DMS114 treated with DMSO at 0.1 percent for 48 hours (cell line): Measurements from ENCODE around the gene USF2.
"Not testable (repeated sequence)": the region's sequence is repeated elsewhere in the genome, so short reads cannot be mapped to it uniquely, and the experiment has no call there.

Experiments
- DNase-seq: peaks from one replicate; lab custom pipeline; 2025; ENCODE audit not compliant: unreplicated experiment; lab: John Stamatoyannopoulos, UW

Gene USF2

DNA sequence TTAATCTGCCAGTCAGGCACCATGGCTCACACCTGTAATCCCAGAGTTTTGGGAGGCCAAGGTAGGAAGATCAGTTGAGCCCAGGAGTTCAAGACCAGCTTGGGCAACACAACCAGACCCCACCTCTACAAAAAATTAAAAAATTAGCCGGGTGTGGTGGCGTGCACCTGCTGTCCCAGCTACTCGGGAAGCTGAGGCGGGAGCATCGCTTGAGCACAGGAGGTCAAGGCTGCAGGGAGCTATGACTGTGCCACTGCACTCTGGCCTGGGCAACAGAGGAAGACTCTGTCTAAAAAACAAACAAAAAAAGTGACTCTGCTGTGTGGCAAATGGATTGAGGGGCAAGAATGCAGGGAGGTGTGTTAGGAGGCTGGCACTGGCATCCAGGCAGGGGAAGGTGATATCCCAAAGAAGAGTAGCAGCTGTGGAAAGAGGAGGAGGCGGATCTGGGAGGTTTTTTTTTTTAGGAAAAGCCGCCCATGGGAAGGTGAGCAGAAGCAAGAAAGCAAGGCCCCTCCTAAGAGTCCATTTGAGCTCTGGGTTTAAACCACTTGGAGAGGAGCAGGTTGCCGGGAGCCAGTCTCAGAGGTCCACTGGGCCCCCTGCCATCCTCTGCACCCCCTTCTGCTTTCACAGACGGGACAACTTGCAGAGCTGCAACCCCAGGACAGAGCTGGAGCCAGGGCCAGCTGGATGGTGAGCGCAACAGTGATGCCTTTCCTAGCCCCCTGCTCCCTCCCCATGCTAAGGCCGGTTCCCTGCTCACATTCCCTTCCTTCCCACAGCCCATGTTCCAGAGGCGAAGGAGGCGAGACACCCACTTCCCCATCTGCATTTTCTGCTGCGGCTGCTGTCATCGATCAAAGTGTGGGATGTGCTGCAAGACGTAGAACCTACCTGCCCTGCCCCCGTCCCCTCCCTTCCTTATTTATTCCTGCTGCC, 15.7 kb downstream of the USF2 start:
- no peak for DNase-seq

DNA sequence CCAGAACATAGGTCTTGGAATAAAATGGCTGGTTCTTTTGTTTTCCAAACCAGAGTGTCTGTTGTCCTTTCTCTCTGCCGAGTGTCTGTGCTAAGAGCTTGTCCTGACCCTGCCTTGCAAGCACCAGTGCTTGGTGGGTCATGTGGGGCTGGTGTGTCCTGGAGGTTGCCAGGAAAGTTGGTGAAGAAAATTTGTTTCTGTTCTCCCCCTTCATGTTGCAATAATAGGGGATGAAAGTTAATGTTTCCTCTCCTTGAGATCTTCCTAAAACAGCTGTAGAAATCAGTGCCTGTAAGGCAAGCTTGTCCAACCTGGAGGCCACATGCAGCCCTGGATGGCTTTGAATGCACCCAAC, 16.3 kb downstream of the USF2 start:
- DNase-seq, result no peak

DNA sequence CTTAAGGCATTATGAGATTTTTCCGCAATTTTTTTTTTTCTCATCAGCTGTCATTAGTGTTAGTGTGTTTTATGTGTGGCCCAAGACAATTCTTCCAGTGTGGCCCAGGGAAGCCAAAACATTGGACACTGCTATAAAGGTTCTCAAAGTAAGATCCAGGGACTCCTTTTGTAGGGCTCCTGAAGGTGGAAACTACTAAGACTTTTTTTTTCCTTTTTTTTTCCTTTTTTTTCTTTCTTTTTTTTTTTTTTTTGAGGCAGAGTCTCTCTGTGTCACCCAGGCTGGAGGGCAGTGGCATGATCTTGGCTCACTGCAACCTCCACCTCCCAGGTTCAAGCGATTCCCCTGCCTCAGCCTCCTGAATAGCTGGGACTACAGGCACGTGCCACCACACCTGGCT, 16.7 kb downstream of the USF2 start:
- not testable (repeated sequence) for DNase-seq

DNA sequence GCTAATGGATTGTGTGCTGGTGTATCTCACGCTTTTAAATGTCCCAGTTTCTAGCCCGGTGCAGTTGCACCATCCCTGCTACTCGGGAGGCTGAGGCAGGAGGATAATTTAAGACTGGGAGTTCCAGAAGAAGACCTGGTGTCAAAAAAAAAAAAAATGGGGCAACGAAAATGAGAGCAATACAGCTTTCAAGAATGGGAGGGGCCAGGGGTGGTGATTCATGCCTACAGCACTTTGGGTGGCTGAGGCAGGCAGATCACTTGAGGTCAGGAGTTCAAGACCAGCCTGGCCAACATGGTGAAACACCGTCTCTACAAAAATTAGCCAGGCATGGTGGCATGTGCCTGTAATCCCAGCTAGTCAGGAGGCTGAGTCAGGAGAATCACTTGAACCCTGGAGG, 17.3 kb downstream of the USF2 start:
- not testable (repeated sequence) for DNase-seq

DNA sequence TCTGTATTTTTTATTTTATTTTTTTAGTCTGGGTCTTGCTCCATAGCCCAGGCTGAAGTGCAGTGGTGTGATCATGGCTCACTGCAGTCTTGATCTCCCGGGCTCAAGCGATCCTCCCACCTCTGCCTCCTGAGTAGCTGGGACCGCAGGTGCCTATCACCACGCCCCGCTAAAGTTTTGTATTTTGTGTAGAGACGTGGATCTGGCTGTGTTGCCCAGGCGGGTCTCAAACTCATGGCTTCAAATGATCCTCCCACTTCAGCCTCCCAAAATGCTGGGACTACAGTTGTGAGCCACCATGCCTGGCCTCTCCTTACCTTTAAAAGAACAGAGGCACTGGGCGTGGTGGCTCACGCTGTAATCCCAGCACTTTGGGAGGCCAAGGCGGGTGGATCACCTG, 19.0 kb downstream of the USF2 start:
- DNase-seq, result no peak

DNA sequence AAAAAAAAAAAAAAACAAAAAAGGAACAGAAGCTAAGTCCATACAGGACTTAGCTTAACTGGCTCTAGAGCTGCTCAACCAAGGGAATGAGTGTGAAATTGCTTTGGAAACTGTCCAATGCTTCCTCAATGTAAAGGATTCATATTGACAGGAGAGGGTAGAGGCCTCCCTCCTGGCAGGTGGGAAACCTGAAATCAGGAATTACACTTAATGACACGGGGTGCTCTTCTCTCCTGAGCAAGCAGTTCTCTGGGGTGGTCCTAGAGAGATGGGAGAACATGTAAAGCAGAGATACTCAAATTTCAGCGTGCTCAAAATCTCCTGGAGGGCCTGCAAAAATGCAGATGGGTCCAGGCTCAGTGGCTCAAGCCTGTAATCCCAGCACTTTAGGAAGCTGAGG, 19.6 kb downstream of the USF2 start:
- DNase-seq, result no peak

DNA sequence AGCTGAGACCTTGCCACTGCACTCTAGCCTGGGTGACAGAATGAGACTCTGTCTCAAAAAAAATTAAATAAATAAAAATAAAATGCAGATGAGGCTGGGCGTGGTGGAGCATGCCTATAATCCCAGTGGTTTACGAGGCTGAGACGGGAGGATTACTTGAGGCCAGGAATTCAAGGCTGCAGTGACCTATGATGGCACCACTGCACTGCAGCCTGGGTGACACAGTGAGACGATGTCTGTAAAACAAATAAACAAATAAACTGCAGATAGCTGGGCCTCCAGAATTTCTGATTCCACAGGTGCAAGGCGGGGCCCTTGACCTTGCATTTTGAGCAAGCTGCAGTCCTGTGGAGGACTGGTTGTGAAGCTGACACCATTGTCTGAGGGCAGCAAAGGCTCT, 20.1 kb downstream of the USF2 start:
- no peak for DNase-seq

DNA sequence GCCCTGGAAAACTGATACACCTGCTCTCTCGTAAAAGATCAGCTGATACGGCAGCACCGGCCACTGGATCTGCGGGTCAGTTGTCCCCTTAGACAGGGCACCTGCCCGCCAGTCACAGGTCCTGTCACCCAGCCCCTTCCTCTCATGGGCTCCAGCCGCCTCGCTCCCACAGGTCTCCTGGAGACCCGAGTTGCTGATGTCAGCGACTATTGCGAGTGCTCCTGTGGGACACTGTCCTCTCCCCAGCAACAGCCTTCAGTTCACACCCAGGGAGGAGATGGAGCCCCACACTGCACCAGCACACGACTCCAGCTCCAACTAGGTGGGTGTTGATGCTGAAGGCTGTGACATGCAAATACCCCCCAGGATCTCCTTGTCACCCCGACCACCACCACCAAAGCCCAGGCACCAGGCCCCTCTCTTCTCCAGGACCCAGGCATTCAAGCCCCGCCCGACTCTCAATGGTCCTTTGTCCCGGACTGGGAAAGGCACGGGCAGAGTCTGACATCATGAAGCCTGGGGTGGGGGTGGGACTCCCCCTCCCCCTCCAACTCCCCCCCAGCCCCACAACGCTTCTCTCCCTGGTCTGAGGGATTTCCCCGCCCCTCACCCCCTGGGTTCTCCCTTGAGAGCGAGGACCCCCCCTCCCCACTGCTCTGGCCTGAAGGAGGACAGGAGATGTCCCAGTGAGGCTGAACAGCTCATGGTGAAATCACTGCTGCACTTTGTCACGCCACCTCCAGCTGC, 21.8 kb downstream of the USF2 start:
- DNase-seq, result no peak

DNA sequence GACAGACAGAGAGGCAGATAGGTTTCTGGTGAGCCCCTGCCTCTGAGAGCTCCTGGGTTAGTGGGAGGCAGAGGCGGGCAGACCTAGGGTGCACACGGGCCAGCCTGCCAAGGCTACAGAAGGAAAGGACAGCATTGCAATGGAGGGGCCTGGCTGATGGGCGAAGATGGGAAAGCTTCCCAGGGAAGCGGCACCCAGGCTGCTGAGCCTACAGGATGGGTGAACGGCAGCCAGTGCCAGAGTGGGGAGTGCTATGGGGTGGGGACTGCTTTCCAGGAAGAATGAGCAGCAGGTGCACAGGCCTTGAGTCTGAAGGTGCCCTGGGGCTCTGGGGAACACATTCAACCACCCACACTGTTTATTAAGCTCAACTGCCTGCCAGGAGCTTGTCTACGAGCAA, 22.5 kb downstream of the USF2 start:
- DNase-seq, result no peak

DNA sequence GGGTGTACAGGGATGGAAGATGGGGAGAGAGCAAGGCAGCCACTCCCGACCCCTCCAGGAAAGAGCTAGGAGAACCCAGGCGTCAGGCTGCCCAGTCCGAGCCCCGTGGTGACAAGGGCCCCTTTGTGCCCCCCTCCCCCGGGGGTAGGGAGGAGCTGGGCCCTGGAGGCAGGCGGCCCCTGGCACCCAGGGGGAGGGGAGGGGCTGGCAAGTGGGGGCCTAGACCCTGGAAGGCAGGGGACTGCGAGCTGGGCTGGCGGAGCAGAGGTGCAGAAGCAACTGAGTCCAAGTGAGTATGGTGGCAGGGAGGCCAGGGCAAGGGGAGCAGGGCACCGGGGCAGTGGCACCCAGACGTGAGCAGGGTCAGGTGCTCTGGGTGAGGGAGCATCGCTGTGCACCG, 23.2 kb downstream of the USF2 start, which contains the start of gene MAG:
Gene MAG (plus strand): TSS at position 246 of the 400 bp plus-strand sequence. CDS start 3,248 bp downstream, outside the sequence.
- no peak for DNase-seq

DNA sequence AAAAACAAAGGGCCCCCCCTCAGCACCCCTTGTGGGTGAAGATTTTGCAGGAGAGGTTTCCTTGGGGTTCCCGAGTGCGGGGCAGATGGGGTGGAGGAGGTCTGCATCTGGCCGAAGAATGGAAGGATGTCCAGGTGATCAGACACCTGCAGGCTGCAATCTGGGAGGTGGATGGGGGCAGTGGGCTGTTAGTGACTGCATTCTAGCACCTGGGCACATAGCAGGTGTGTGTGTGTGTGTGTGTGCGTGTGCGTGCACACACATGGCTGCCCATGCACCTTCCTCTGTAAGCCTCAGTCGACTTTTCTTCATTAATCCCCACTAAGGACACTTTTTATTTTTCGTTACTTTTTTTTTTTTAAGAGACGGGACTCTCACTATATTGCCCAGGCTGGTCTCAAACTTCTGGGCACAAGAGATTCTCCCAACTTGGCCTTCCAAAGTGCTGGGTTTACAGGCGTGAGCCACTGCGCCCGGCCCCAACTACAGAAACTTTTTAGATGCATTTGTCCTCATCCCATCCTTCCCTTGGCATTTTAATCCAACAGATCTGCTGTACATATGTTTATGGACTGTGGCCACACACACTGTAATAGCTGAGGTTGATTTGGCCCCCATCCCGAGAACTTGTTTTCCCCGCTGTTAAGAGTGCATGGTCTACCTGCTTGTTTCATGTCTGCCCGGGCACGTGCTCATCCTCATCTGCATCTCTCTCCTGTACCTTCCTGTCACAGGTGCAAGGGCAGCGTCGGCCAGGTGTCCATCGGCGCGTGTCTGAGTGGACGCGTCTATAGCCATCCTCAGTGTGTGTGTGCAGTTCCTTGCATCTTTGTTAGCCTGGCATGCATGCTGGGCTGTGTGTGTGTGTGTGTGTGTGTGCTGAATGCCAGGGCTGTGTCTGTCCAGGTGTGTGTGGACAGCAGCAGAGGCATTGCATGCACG, 23.9 kb downstream of the USF2 start:
- DNase-seq, result no peak

DNA sequence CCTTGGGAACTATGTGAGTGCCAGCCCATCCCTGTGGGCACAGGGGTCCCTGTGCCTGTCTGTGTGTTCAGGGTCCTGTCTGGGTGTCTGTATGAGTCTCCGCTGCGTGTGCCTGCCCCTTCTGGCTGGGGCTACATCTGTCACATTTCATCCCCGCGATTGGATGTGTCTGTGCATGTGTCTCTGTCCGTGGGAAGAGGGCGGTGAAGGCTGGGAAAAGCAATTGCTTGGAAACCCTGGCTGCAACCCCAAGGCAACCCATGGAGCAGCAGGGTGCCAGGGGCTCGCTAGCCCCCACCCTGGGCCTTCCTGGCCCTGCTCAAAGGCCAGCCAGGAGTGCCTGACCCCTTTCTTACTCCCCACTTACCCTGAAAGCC, 24.6 kb downstream of the USF2 start:
- DNase-seq, result no peak

DNA sequence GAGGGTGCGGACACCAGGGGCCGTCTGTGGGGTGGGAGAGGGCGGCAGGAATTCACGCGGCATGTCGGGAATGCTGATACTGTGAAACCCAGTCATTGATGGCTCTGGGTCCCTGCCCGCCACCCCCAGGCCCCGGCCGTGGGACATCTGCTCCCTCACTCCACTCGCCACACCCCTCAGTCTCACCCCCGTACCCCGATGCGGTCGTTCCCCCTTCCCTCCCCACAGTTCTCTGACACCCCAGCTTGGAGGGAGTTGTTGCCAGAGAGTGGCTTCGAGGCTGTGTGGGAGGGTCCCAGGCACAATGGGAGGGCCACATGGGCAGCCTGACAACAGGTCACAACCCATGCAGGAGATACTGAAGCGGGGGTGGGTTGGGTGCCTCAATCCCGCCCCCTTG, 25.0 kb downstream of the USF2 start:
- DNase-seq, result no peak

DNA sequence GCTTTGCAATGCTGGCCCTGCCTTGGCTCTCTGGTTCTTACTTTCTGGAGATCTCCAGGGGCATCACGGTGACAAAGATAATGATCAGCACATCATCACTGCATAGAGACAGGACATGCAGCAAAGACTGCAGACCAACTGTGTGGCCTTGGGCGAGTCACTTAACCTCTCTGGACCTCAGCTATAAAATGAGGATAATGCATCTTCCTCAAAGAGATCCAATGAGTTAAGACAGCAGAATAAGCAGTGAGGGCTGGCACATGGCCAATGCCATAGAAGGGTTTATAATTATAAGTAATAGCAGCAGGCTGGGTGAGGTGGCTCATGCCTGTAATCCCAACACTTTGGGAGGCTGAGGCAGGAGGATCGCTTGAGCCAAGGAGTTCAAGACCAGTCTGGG, 25.6 kb downstream of the USF2 start:
- no peak for DNase-seq

DNA sequence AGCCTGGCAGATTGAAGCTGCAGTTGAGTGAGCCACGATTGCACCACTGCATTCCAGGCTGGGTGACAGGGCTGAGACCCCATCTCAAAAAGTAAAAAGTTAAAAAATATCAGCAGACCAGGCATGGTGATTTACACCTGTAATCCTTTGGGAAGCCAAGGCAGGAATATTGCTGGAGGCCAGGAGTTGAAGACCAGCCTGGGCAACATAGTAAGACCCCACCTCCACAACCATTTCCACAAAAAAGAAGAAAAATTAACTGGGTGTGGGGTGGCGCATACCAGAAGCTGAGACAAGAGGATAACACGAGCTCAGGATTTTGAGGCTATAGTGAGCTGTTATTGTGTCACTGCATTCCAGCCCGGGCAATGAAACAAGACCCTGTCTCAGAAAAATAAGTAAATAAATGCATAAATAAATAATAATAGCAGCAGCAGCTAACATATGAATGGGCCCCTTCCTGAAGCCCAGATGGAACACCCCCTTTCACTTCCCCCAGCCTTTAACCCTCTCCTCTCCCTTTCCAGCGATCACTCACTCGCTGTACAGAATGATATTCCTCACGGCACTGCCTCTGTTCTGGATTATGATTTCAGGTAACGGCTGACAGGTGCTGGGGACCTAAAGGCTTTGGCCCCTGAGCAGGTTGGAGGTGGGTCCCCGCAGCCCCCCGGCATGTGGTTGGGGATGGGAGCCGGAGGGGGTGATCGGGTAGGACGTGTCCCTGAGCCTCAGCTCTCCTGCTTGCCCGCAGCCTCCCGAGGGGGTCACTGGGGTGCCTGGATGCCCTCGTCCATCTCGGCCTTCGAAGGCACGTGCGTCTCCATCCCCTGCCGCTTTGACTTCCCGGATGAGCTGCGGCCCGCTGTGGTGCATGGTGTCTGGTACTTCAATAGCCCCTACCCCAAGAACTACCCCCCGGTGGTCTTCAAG, 26.4 kb downstream of the USF2 start:
- DNase-seq, result no peak

DNA sequence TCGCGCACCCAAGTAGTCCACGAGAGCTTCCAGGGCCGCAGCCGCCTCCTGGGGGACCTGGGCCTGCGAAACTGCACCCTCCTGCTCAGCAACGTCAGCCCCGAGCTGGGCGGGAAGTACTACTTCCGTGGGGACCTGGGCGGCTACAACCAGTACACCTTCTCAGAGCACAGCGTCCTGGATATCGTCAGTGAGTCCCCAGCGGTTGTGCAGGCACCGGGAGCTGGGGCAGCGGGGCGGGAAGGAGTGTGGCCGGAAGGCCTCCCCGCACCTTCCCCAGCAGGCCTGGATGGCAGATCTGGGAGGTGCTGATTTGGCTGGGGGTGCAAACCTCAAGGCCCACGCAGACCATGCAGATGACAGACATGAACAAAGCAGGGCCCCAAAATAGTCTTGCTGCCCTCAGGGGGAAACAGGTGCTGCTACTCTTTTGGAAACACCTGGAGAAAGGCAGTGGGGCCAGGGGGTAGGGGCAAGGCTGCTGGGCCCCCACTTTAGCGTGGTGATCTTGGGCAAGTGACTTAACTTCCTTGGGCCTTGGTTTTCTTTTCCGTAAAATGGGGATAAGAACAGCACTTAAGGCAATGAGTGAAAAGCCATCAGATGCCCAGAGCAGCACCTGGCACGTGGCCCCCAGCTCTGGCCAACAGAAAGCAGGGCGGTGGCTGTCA, 27.2 kb downstream of the USF2 start:
- no peak for DNase-seq

DNA sequence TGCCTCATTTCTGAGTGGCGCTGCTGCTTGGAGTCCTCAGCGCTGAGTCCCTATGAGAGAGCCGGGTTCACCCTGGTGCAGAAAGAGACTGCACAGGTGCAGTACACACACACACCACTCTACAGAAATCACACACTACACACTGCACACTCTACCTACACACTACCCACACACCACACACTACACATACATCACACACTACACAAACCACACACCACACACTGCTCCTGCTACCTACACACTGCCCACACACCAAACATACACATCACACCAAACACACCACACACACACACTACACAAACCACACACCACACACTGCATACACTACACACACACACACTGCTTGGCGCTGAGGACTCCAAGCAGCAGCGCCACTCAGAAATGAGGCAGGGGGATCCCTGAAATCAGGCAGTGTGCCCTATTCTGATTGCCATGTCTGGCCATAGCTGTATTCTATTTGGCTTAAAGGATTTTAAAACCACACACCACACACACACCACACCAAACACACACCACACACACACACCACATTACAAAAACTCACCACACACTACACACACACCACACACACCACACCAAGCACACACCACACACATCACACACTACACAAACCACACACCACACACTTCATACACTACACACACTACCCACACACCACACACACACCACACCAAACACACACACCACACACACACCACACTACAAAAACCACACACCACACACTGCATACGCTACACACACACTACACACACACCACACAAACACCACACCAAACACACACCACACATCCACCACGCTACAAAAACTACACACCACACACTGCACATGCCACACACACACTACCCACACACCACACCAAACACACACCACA, 28.1 kb downstream of the USF2 start:
- no peak for DNase-seq

DNA sequence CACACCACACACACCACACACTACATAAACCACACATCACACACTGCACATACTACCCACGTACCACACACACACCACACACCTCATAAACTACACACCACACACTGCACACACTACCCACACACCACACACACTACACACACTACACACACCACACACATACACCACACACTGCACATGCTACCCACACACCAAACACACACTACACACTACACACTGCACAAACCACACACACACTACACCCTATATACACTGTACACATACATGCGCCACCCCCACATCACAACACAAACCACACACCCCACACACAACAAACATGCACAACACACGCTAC, 28.7 kb downstream of the USF2 start:
- no peak for DNase-seq

DNA sequence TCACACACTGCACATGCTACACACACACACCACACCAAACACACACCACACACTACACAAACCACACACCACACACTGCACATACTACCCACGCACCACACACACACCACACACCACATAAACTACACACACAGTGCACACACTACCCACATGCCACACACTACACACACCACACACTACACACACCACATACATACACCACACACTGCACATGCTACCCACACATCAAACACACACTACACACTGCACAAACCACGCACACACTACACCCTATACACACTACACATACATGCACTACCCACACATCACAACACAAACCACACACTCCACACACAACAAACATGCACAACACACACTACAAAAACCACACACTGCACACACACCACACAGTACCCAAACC, 29.2 kb downstream of the USF2 start:
- DNase-seq, result no peak
